ENCODE data around the gene EYS. TPM values are rescaled to one million over a fixed set of nuclear protein-coding genes. Genes with fewer than 3 reads are reported as not detected.

Gene EYS
- total and polyA plus RNA-seq, 2 of the 13 experiments (the other 11 are each of a cell fraction or from before 2014, with no cell fraction given), result 0.04 to 0.07 TPM

- DNase-seq (ENCODE audit: low spot score) (no peak), FAIRE-seq (no peak), ATAC-seq (no peak; the same call in 2 of the 3 replicates)
- POLR2A ChIA-PET, result no interaction called here
- no peaks in the 10 kb centered on the region; a peak in 1 of 5 replicates for H3K36me3 ChIP-seq (replicated peaks in 1 of 2; ENCODE audit: control insufficient read depth in 1 of 2, insufficient read depth in 2 of 2, low read length in 2 of 2)
- peaks cover 35% of the 10 kb centered on the region for H3K4me1 ChIP-seq (ENCODE audit: insufficient read depth, low read length)
- H3K9ac ChIP-seq (ENCODE audit: insufficient read depth, low read depth, low read length), result no peak overlapping the region
- H3K4me3 ChIP-seq (replicated peaks in 1 of 3; ENCODE audit: insufficient read depth in 1 of 3, low read depth in 2 of 3, low read length in 3 of 3), result no peak overlapping the region
- H4K20me1 ChIP-seq (ENCODE audit: insufficient read depth, low read length), result no peaks in the 10 kb centered on the region
- H3K79me2 ChIP-seq (ENCODE audit: insufficient read depth, low read length), result no peaks in the 10 kb centered on the region
- H3K27ac ChIP-seq (ENCODE audit: extremely low read length, insufficient read depth, low read length), result no peak overlapping the region
- BruUV-seq (replicated peaks), result no TSS peak
- no peaks in the 10 kb centered on the region for H3K9me3 ChIP-seq (ENCODE audit: low read length)
- in situ Hi-C loops (cut with HindIII; ENCODE audit: extremely low pct_ligation_motif_present, low pct_unique_long_range_greater_than_20kb), result no loop called here
- intact Hi-C loops (cut with micrococcal nuclease; ENCODE audit: unreplicated experiment), result no loop called here
- CTCF ChIA-PET (ENCODE audit: low intra/inter-chr PET ratio, low total read pairs), result no interaction called here
- no peaks in the 10 kb centered on the region for H3K27me3 ChIP-seq (ENCODE audit: control insufficient read depth in 1 of 2, insufficient read depth in 2 of 2, low read length in 2 of 2)
- TF ChIP-seq ZNF326 (CRISPR knock-in tag; IDR thresholded peaks at IDR 0.05; ENCODE audit: borderline replicate concordance) (no peak), TBL1XR1 (IDR thresholded peaks at IDR 0.05; ENCODE audit: borderline replicate concordance, low read length, partially characterized antibody) (no peak), ZMYM4 (CRISPR knock-in tag; IDR thresholded peaks at IDR 0.05) (no peak), CREB1 (IDR thresholded peaks at IDR 0.05) (no peak), CREB1 (CRISPR knock-in tag; IDR thresholded peaks at IDR 0.05) (no peak), IRX3 (CRISPR knock-in tag; IDR thresholded peaks at IDR 0.05; ENCODE audit: borderline replicate concordance, low read depth) (no peak), ZNF605 (CRISPR knock-in tag; IDR thresholded peaks at IDR 0.05) (no peak), NFYB (CRISPR knock-in tag; IDR thresholded peaks at IDR 0.05) (no peak), RCOR2 (CRISPR knock-in tag; IDR thresholded peaks at IDR 0.05) (no peak), ZFP41 (CRISPR knock-in tag; IDR thresholded peaks at IDR 0.05; ENCODE audit: borderline replicate concordance) (no peak), REST (IDR thresholded peaks at IDR 0.05; ENCODE audit: borderline replicate concordance in 1 of 2, low read depth in 1 of 2, low read length in 2 of 2) (no peak), NFRKB (IDR thresholded peaks at IDR 0.05) (no peak), ZNF703 (CRISPR knock-in tag; IDR thresholded peaks at IDR 0.05; ENCODE audit: borderline replicate concordance) (no peak), CREB3 (CRISPR knock-in tag; IDR thresholded peaks at IDR 0.05) (no peak)
- no peak overlapping the region for H2AFZ ChIP-seq (ENCODE audit: low read length)
- H3K4me2 ChIP-seq (ENCODE audit: low read depth, low read length), result no peak overlapping the region
- 97% methylated on average over 1 of the region's 1 CpG for WGBS (ENCODE audit: low lambda C conversion rate)
Measured at GRCh38 chr6:63721181-63721580, 1985.8 kb downstream of the EYS start.

Measured in HepG2 (cell line).